ENCODE measurements around the gene ASB13. TPM values are rescaled to one million over a fixed set of nuclear protein-coding genes. Genes with fewer than 3 reads are reported as not detected.

The ASB13 gene
- total RNA-seq, 3 donors from 2014 or later (not counting 1 experiment from before 2014, with no cell fraction given) = 0.99 to 2.4 (median 1.4) TPM

- Mint-ChIP-seq H3K4me1 (peaks cover 45 to 46% of the 10 kb centered on the region in 2 donors), H3K36me3 (no peaks in the 10 kb centered on the region), H3K27ac (peak overlapping the region in 1 of 2 donors; percentile 92), H3K4me3 (no peak overlapping the region), H3K9me3 (no peaks in the 10 kb centered on the region), H3K27me3 (ENCODE audit: low read depth in 2 of 2) (no peaks in the 10 kb centered on the region)
- no peak for TF ChIP-seq CTCF (IDR thresholded peaks at IDR 0.05)
- intact Hi-C loops (cut with micrococcal nuclease) = loop anchor here (10.0 kb wide), 1 partner anchor 280 kb away; the partner anchor contains the start of gene IL15RA
- Histone ChIP-seq H3K27ac (ENCODE audit: low read length) (no peak overlapping the region), H3K4me1 (ENCODE audit: control insufficient read depth, insufficient read depth, low read length) (peaks cover 15% of the 10 kb centered on the region), H3K27me3 (ENCODE audit: control insufficient read depth, insufficient read depth, low read length) (no peaks in the 10 kb centered on the region), H3K9me3 (ENCODE audit: control insufficient read depth, insufficient read depth, low read length) (no peaks in the 10 kb centered on the region), H3K4me3 (ENCODE audit: low read length) (no peak overlapping the region), H3K36me3 (ENCODE audit: control insufficient read depth, insufficient read depth, low read length) (no peaks in the 10 kb centered on the region)
- WGBS (ENCODE audit: insufficient coverage) = no CpG with 5 or more reads among the region's 1 CpG
- ATAC-seq (no peak), DNase-seq (no peak)
Measured at GRCh38 chr10:5694573-5694972, 28.2 kb upstream of the ASB13 start.

DNA sequence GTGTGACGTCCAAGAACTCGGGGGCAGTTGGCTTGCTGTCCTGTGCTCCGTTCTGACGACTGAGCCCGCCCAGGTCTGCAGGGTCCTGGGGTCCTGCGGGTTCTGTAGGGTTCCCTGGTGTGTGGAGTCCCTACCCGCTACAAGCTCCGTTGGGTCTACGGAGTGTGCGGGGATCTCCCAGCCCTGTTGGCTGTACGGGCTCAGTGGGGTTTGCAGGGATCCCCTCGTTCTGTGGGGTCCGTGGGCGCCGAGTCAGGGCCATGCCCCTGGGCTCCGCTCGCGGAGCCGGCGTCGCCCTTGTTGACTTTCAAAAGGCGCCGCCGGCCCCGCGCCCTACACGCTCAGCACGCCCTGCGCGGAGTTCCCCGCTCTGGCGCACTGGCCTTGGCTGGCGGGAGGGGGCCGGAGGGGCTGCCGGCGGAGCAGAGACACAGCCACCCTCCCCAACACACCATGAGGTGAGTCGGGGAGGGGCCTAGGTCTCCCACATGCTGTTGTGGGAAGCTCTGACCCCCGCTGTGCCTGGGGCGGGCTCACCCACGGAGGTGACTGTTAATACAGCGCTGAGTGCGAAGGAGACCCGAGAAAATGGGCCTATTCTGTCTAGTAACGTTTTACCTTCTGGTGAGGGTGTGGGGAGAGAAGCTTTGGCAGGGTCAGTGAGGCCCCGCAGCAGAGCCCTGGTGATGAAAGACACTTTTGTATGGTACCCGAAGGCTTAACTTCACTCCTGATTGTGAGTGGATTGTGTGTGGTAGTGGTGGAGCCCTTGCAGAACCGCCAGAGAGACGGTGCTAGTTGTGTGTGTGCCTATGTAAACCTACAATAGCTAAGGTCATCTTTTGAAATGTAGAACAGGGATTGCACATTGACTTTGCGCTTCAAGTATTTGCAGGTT, 26.3 kb upstream of the ASB13 start:
- H3K9me3 ChIP-seq (ENCODE audit: control insufficient read depth, insufficient read depth, low read length) = no peaks in the 10 kb centered on the region
- H3K27ac Mint-ChIP-seq = peak overlapping the region; percentile 92 to 97
- no peaks in the 10 kb centered on the region for H3K27me3 ChIP-seq (ENCODE audit: control insufficient read depth, insufficient read depth, low read length)
- peaks cover 51 to 54% of the 10 kb centered on the region in 2 donors for H3K4me1 Mint-ChIP-seq
- DNase-seq (peak; percentile 80 to 81), ATAC-seq (peak; percentile 95 to 97 (median 96))
- no peaks in the 10 kb centered on the region for H3K9me3 Mint-ChIP-seq
- peak overlapping the region; percentile 86 for H3K4me3 Mint-ChIP-seq
- H3K27me3 Mint-ChIP-seq (ENCODE audit: low read depth in 2 of 2) = no peaks in the 10 kb centered on the region
- H3K27ac ChIP-seq (ENCODE audit: low read length) = peak overlapping the region; percentile 67
- H3K36me3 ChIP-seq (ENCODE audit: control insufficient read depth, insufficient read depth, low read length) = no peaks in the 10 kb centered on the region
- intact Hi-C loops (cut with micrococcal nuclease) = loop anchor here (1.0 to 10.0 kb wide), 3 partner anchors 8 to 282 kb away; partner anchors contain the start of genes IL15RA and TASOR2
- 7% methylated on average over 47 of the region's 49 CpGs for WGBS (ENCODE audit: insufficient coverage)
- peaks cover 15% of the 10 kb centered on the region for H3K4me1 ChIP-seq (ENCODE audit: control insufficient read depth, insufficient read depth, low read length)
- H3K4me3 ChIP-seq (ENCODE audit: low read length) = peak overlapping the region; percentile 35
- no peaks in the 10 kb centered on the region for H3K36me3 Mint-ChIP-seq
- no peak for TF ChIP-seq CTCF (IDR thresholded peaks at IDR 0.05)

- H3K27me3 Mint-ChIP-seq (ENCODE audit: low read depth in 2 of 2) = no peaks in the 10 kb centered on the region
- H3K4me1 ChIP-seq (ENCODE audit: control insufficient read depth, insufficient read depth, low read length) = peaks cover 15% of the 10 kb centered on the region
- WGBS (ENCODE audit: insufficient coverage) = 92% methylated on average over 8 of the region's 8 CpGs
- intact Hi-C loops (cut with micrococcal nuclease) = loop anchor here (1.0 to 10.0 kb wide), 3 partner anchors 7 to 283 kb away; partner anchors contain the start of genes IL15RA and TASOR2
- ATAC-seq (no peak), DNase-seq (no peak)
- H3K4me3 Mint-ChIP-seq = no peak overlapping the region
- H3K36me3 Mint-ChIP-seq = no peaks in the 10 kb centered on the region
- no peaks in the 10 kb centered on the region for H3K9me3 Mint-ChIP-seq
- H3K9me3 ChIP-seq (ENCODE audit: control insufficient read depth, insufficient read depth, low read length) = no peaks in the 10 kb centered on the region
- H3K4me3 ChIP-seq (ENCODE audit: low read length) = no peak overlapping the region
- TF ChIP-seq CTCF (IDR thresholded peaks at IDR 0.05) = no peak
- no peaks in the 10 kb centered on the region for H3K27me3 ChIP-seq (ENCODE audit: control insufficient read depth, insufficient read depth, low read length)
- H3K27ac ChIP-seq (ENCODE audit: low read length) = no peak overlapping the region
- H3K27ac Mint-ChIP-seq = peak overlapping the region; percentile 92 to 97
- no peaks in the 10 kb centered on the region for H3K36me3 ChIP-seq (ENCODE audit: control insufficient read depth, insufficient read depth, low read length)
- H3K4me1 Mint-ChIP-seq = peaks cover 46 to 51% of the 10 kb centered on the region in 2 donors
Measured at GRCh38 chr10:5691786-5692185, 25.4 kb upstream of the ASB13 start.

Data from natural killer cell (primary cell).